PC-9 (cell line): ENCODE results near the gene CNTNAP2. TPM values are rescaled to one million over a fixed set of nuclear protein-coding genes. Genes with fewer than 3 reads are reported as not detected.

ENCODE experiments used
- BruUV-seq: library from RNA; stranded (reverse); fragments of 400-500 nt; replicated peaks from 2 replicates; lab custom pipeline; 2021; lab: Mats Ljungman, UMichigan
- CTCF ChIA-PET: fragments of 300-600 bp; sonication (Branson Sonifier 250); formaldehyde crosslinking; loops from one replicate; lab custom pipeline; 2022; ENCODE audit warnings: antibody characterized with exemption; lab: Charles Lee
- POLR2A ChIA-PET: fragments of 300-600 bp; sonication (Branson Sonifier 250); formaldehyde crosslinking; loops from one replicate; lab custom pipeline; 2022; ENCODE audit warnings: antibody characterized with exemption; ENCODE audit not compliant: unreplicated experiment; lab: Charles Lee
- DNase-seq, 2 experiments: peaks; one replicate each; pipeline versions ENCODE4 v3.0.0 to v3.0.0-alpha.2; 2015 to 2022; ENCODE audit warnings: mixed read lengths in 1 of 2
- H2AFZ ChIP-seq: fragments of 200-600 bp; sonication (generic); 2 replicates; pipeline ENCODE4 v1.8.1; 2017; ENCODE audit warnings: antibody characterized with exemption
- H3F3A ChIP-seq: fragments of 200-600 bp; sonication (generic); 2 replicates; pipeline ENCODE4 v1.8.1; 2017; ENCODE audit warnings: antibody characterized with exemption, mild to moderate bottlenecking, low read depth; ENCODE audit not compliant: insufficient read depth
- H3K27ac ChIP-seq: fragments of 200-600 bp; sonication (generic); 2 replicates; pipeline ENCODE4 v1.6.1; 2016; ENCODE audit warnings: mixed run types
- H3K27me3 ChIP-seq: fragments of 200-600 bp; sonication (generic); 2 replicates; pipeline ENCODE4 v1.6.1; 2016; ENCODE audit warnings: low read depth, mixed run types; ENCODE audit not compliant: insufficient read depth
- H3K36me3 ChIP-seq: fragments of 200-600 bp; sonication (generic); 2 replicates; pipeline ENCODE4 v1.6.1; 2016; ENCODE audit warnings: low read depth, mixed run types
- H3K4me1 ChIP-seq: fragments of 200-600 bp; sonication (generic); replicated peaks from 2 replicates; pipeline ENCODE4 v1.6.1; 2016; ENCODE audit warnings: mixed run types; ENCODE audit not compliant: insufficient read depth
- H3K4me2 ChIP-seq: fragments of 200-600 bp; sonication (generic); 2 replicates; pipeline ENCODE4 v1.6.1; 2017; ENCODE audit warnings: mixed run types
- H3K4me3 ChIP-seq: fragments of 200-600 bp; sonication (generic); 2 replicates; pipeline ENCODE4 v1.6.1; 2016; ENCODE audit warnings: mixed run types
- H3K79me2 ChIP-seq: fragments of 200-600 bp; sonication (generic); 2 replicates; pipeline ENCODE4 v1.6.1; 2017; ENCODE audit warnings: low read depth, mixed run types
- H3K9me2 ChIP-seq: fragments of 200-600 bp; sonication (generic); 2 replicates; pipeline ENCODE4 v1.8.1; 2017; ENCODE audit warnings: mild to moderate bottlenecking; ENCODE audit not compliant: insufficient read depth
- H3K9me3 ChIP-seq: fragments of 200-600 bp; sonication (generic); 2 replicates; pipeline ENCODE4 v1.8.1; 2016; ENCODE audit warnings: low read depth; ENCODE audit not compliant: insufficient read depth
- H4K20me1 ChIP-seq: fragments of 200-600 bp; sonication (generic); 2 replicates; pipeline ENCODE4 v1.8.1; 2017; ENCODE audit not compliant: insufficient read depth
- EZH2 ChIP-seq: fragments of 200-600 bp; sonication (generic); IDR thresholded peaks from 2 replicates; pipeline ENCODE4 v1.8.0; 2017; ENCODE audit warnings: antibody characterized with exemption, low read depth
- intact Hi-C: fragments of 100-400 bp; cut with micrococcal nuclease; formaldehyde crosslinking; loops from one replicate; pipeline ENCODE4 v1.10.0; 2022; ENCODE audit not compliant: unreplicated experiment
- total RNA-seq: library from RNA; stranded (reverse); gene quantifications from 2 replicates; pipeline ENCODE4 v1.2.3, GENCODE V29; 2021
- TF ChIP-seq, protein P1 (sequence below): fragments of 200-600 bp; sonication (generic); conservative IDR thresholded peaks from 2 replicates; pipeline ENCODE4 v1.6.1; 2017; ENCODE audit warnings: mixed run types, antibody characterized with exemption, mild to moderate bottlenecking, moderate library complexity

CNTNAP2 gene
- total RNA-seq, 1 experiment from 2014 or later, result not detected

DNA sequence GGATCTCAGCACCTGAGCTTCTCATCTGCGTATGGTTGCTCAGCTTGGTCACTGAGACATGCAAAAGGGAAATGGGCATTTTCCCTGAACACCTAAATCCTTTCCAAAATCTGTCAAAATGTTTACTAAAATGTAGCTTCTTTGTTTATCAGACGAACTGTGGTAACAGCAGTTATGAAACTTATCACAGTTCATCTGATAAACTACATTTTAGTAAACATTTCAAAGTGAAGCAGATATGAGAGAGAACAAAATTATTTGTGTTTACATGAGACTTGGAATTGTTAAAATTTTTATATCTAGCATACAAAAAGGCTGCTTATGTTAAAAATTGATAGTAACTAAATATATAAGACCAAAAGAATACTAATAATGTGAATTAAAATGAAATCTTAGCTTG lies 1900.5 kb downstream of the CNTNAP2 start:
- ChIA-PET CTCF (no interaction called here), POLR2A (no interaction called here)
- Histone ChIP-seq H4K20me1 (no peaks in the 10 kb centered on the region), H2AFZ (no peak overlapping the region), H3K4me2 (no peak overlapping the region), H3K36me3 (no peaks in the 10 kb centered on the region), H3K4me3 (no peak overlapping the region), H3K9me2 (no peaks in the 10 kb centered on the region), H3K79me2 (no peaks in the 10 kb centered on the region), H3K9me3 (no peaks in the 10 kb centered on the region), H3K27ac (no peak overlapping the region), H3K27me3 (peaks cover 20% of the 10 kb centered on the region), H3K4me1 (no peaks in the 10 kb centered on the region), H3F3A (no peaks in the 10 kb centered on the region)
- DNase-seq, result no peak
- no TSS peak for BruUV-seq
- intact Hi-C loops, result no loop called here
- no peak for TF ChIP-seq EZH2
- TF ChIP-seq, protein P1, sequence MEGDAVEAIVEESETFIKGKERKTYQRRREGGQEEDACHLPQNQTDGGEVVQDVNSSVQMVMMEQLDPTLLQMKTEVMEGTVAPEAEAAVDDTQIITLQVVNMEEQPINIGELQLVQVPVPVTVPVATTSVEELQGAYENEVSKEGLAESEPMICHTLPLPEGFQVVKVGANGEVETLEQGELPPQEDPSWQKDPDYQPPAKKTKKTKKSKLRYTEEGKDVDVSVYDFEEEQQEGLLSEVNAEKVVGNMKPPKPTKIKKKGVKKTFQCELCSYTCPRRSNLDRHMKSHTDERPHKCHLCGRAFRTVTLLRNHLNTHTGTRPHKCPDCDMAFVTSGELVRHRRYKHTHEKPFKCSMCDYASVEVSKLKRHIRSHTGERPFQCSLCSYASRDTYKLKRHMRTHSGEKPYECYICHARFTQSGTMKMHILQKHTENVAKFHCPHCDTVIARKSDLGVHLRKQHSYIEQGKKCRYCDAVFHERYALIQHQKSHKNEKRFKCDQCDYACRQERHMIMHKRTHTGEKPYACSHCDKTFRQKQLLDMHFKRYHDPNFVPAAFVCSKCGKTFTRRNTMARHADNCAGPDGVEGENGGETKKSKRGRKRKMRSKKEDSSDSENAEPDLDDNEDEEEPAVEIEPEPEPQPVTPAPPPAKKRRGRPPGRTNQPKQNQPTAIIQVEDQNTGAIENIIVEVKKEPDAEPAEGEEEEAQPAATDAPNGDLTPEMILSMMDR, result no peak

DNA sequence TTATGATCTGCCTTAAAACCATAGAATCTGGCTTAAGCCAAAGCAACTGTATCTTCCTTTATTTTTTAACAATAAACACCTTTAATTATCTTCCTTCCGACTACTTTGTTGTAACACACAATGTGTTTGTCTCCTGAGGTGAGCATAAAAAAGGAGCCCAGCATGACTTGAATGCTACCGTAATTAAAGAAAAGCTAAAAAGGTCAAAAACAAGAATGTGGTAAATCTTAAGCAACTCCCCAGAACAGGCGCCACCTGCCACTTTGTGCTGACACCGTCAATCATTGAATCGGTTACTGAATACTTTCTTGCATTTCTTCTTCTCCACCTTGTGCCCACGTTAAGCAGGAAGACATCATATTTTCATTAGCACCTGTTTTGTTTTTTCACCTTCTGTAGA lies 1904.1 kb downstream of the CNTNAP2 start:
- no peaks in the 10 kb centered on the region for H4K20me1 ChIP-seq
- no peak overlapping the region for H3K4me2 ChIP-seq
- peaks cover 33% of the 10 kb centered on the region for H3K27me3 ChIP-seq
- H3K4me3 ChIP-seq, result no peak overlapping the region
- BruUV-seq, result no TSS peak
- no peaks in the 10 kb centered on the region for H3F3A ChIP-seq
- H3K9me3 ChIP-seq, result no peaks in the 10 kb centered on the region
- CTCF ChIA-PET, result no interaction called here
- H3K79me2 ChIP-seq, result no peaks in the 10 kb centered on the region
- intact Hi-C loops, result no loop called here
- no peak for DNase-seq
- POLR2A ChIA-PET, result no interaction called here
- no peaks in the 10 kb centered on the region for H3K4me1 ChIP-seq
- H2AFZ ChIP-seq, result no peak overlapping the region
- H3K27ac ChIP-seq, result no peak overlapping the region
- TF ChIP-seq EZH2, result no peak
- H3K9me2 ChIP-seq, result no peaks in the 10 kb centered on the region
- no peaks in the 10 kb centered on the region for H3K36me3 ChIP-seq

DNA sequence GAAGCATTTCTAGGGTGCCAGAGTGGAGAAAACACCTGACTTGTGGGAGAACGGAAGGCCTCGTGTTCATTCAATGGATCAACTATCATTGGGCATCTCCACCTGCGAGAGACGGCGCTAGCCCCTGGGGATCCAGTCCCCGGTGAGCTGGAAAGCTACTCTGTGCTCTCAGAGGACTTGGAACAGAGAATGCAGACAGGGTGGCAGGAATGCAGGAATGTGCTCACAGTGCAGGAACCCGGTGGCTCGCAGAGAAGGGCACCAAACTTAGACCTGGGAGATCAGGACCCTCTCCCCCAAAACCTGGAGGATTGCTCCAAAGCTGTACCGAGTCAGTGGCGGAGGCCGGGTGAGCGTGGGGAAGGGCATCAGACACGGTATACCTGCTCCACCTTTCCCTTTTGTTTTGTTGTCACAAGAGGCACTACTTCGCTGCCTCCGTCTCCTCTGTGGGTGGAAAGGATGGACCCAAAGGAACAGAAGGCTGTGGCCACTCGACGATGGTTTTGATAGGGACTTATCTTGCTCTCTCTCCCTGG lies 1905.0 kb downstream of the CNTNAP2 start:
- Histone ChIP-seq H3K36me3 (no peaks in the 10 kb centered on the region), H2AFZ (no peak overlapping the region), H3K27me3 (peaks cover 33% of the 10 kb centered on the region), H3K27ac (no peak overlapping the region), H3K79me2 (no peaks in the 10 kb centered on the region), H4K20me1 (no peaks in the 10 kb centered on the region), H3K4me3 (no peak overlapping the region), H3K4me1 (no peaks in the 10 kb centered on the region), H3K9me2 (no peaks in the 10 kb centered on the region), H3K4me2 (no peak overlapping the region), H3F3A (no peaks in the 10 kb centered on the region), H3K9me3 (no peaks in the 10 kb centered on the region)
- TF ChIP-seq, protein P1, result no peak
- TF ChIP-seq EZH2, result no peak
- POLR2A ChIA-PET, result no interaction called here
- intact Hi-C loops, result no loop called here
- no peak for DNase-seq
- BruUV-seq, result no TSS peak
- CTCF ChIA-PET, result no interaction called here

GRCh38 chr7:148022832-148023231 lies 1906.2 kb downstream of the CNTNAP2 start:
- Histone ChIP-seq H3K4me3 (no peak overlapping the region), H3K27ac (no peak overlapping the region), H2AFZ (no peak overlapping the region), H3K4me2 (no peak overlapping the region), H3F3A (no peaks in the 10 kb centered on the region), H3K9me2 (no peaks in the 10 kb centered on the region), H3K9me3 (no peaks in the 10 kb centered on the region), H3K27me3 (peaks cover 33% of the 10 kb centered on the region), H4K20me1 (no peaks in the 10 kb centered on the region), H3K79me2 (no peaks in the 10 kb centered on the region), H3K4me1 (no peaks in the 10 kb centered on the region), H3K36me3 (no peaks in the 10 kb centered on the region)
- intact Hi-C loops, result no loop called here
- DNase-seq, result no peak
- CTCF ChIA-PET, result no interaction called here
- POLR2A ChIA-PET, result no interaction called here
- TF ChIP-seq, protein P1, result no peak
- no peak for TF ChIP-seq EZH2
- BruUV-seq, result no TSS peak
